GM23338 (cell line): Measurements from ENCODE around the gene TAOK3. TPM values are rescaled to one million over a fixed set of nuclear protein-coding genes. Genes with fewer than 3 reads are reported as not detected.

Experiments
- ATAC-seq: fragments of 200-7000 bp; cut with Tn5 transposase; 3 replicates; pipeline ENCODE4 v1.9.1; 2020
- DNase-seq: peaks from one replicate; pipeline ENCODE4 v3.0.0-alpha.2; 2015; ENCODE audit warnings: low spot score
- H2AFZ ChIP-seq: fragments of 200-600 bp; sonication (generic); 2 replicates; pipeline ENCODE4 v1.8.0; 2016; ENCODE audit warnings: antibody characterized with exemption, mild to moderate bottlenecking, moderate library complexity
- H3F3A ChIP-seq: fragments of 200-600 bp; sonication (generic); replicated peaks from 2 replicates; pipeline ENCODE4 v1.8.0; 2017; ENCODE audit warnings: antibody characterized with exemption, mixed run types, low read depth
- H3K27ac ChIP-seq: fragments of 200-600 bp; sonication (generic); 2 replicates; pipeline ENCODE4 v1.6.1; 2016; ENCODE audit warnings: low read depth
- H3K27me3 ChIP-seq: fragments of 200-600 bp; sonication (generic); 2 replicates; pipeline ENCODE4 v1.8.0; 2016; ENCODE audit warnings: mild to moderate bottlenecking, mixed run types, moderate library complexity; ENCODE audit not compliant: insufficient read depth
- H3K36me3 ChIP-seq: fragments of 200-600 bp; sonication (generic); 2 replicates; pipeline ENCODE4 v1.8.0; 2016; ENCODE audit warnings: mild to moderate bottlenecking; ENCODE audit not compliant: insufficient read depth
- H3K4me1 ChIP-seq: fragments of 200-600 bp; sonication (generic); 2 replicates; pipeline ENCODE4 v1.8.0; 2016; ENCODE audit warnings: mild to moderate bottlenecking, moderate library complexity; ENCODE audit not compliant: insufficient read depth
- H3K4me2 ChIP-seq: fragments of 200-600 bp; sonication (generic); 2 replicates; pipeline ENCODE4 v1.7.1; 2017; ENCODE audit warnings: mixed run types
- H3K4me3 ChIP-seq: fragments of 200-600 bp; sonication (generic); 2 replicates; pipeline ENCODE4 v1.6.1; 2016; ENCODE audit warnings: mixed run types
- H3K79me2 ChIP-seq: fragments of 200-600 bp; sonication (generic); replicated peaks from 2 replicates; pipeline ENCODE4 v1.8.0; 2017; ENCODE audit warnings: mild to moderate bottlenecking; ENCODE audit not compliant: insufficient read depth
- H3K9me2 ChIP-seq: fragments of 200-600 bp; sonication (generic); 2 replicates; pipeline ENCODE4 v1.8.0; 2017; ENCODE audit not compliant: insufficient read depth
- H4K20me1 ChIP-seq: fragments of 200-600 bp; sonication (generic); replicated peaks from 2 replicates; pipeline ENCODE4 v1.8.0; 2017; ENCODE audit warnings: mild to moderate bottlenecking; ENCODE audit not compliant: insufficient read depth
- H3K27ac Mint-ChIP-seq: 2 replicates; pipeline ENCODE4 v1.8.0; 2020; ENCODE audit warnings: inconsistent platforms, mild to moderate bottlenecking, moderate library complexity, mixed read lengths
- H3K27me3 Mint-ChIP-seq: 3 replicates; pipeline ENCODE4 v1.8.0; 2022; ENCODE audit warnings: low read depth, mild to moderate bottlenecking, moderate library complexity, mixed read lengths, inconsistent platforms; ENCODE audit not compliant: insufficient read depth, poor library complexity
- H3K36me3 Mint-ChIP-seq: 3 replicates; pipeline ENCODE4 v1.8.0; 2021; ENCODE audit warnings: low read depth, mild to moderate bottlenecking, inconsistent platforms, moderate library complexity, mixed read lengths
- H3K4me1 Mint-ChIP-seq: 3 replicates; pipeline ENCODE4 v1.8.0; 2020; ENCODE audit warnings: mild to moderate bottlenecking, inconsistent platforms, mixed read lengths
- H3K4me3 Mint-ChIP-seq: 3 replicates; pipeline ENCODE4 v1.8.0; 2021; ENCODE audit warnings: moderate library complexity, mild to moderate bottlenecking, inconsistent platforms, mixed read lengths
- H3K9me3 Mint-ChIP-seq: 3 replicates; pipeline ENCODE4 v1.8.0; 2020; ENCODE audit warnings: moderate library complexity, mild to moderate bottlenecking, inconsistent platforms, mixed read lengths
- CREB1 ChIP-seq: fragments of 250-450 bp; sonication (Bioruptor Pico); IDR thresholded peaks from 2 replicates; pipeline ENCODE4 v1.5.0; 2020; ENCODE audit warnings: low read depth, mild to moderate bottlenecking, moderate library complexity
- EZH2 ChIP-seq: fragments of 200-600 bp; sonication (generic); IDR thresholded peaks from one replicate; pipeline ENCODE4 v1.8.0; 2017; ENCODE audit warnings: antibody characterized with exemption, mild to moderate bottlenecking, low read depth; ENCODE audit not compliant: unreplicated experiment
- EZH2phosphoT487 ChIP-seq: fragments of 200-600 bp; sonication (generic); IDR thresholded peaks from one replicate; pipeline ENCODE4 v1.8.1; 2018; ENCODE audit warnings: antibody characterized with exemption; ENCODE audit not compliant: unreplicated experiment
- JUNB ChIP-seq: IDR thresholded peaks from one replicate; pipeline ENCODE4 v1.6.1; 2016; ENCODE audit warnings: antibody characterized with exemption; ENCODE audit not compliant: unreplicated experiment
- NANOG ChIP-seq: IDR thresholded peaks from 2 replicates; pipeline ENCODE4 v1.6.1; 2016; ENCODE audit warnings: antibody characterized with exemption, borderline replicate concordance
- POLR2AphosphoS5 ChIP-seq: IDR thresholded peaks from 2 replicates; pipeline ENCODE4 v1.6.1; 2016; ENCODE audit warnings: antibody characterized with exemption, low read depth
- STAT1 ChIP-seq: IDR thresholded peaks from one replicate; pipeline ENCODE4 v1.6.1; 2016; ENCODE audit warnings: antibody characterized with exemption; ENCODE audit not compliant: unreplicated experiment
- ZNF114 ChIP-seq: fragments of 250-450 bp; sonication (Bioruptor Pico); IDR thresholded peaks from 2 replicates; pipeline ENCODE4 v1.5.0; 2020; ENCODE audit warnings: mild to moderate bottlenecking, moderate library complexity
- ZNF331 ChIP-seq: fragments of 250-450 bp; sonication (Bioruptor Pico); IDR thresholded peaks from 2 replicates; pipeline ENCODE4 v1.5.0; 2020; ENCODE audit warnings: low read depth, mild to moderate bottlenecking, moderate library complexity
- polyA plus RNA-seq: library from polyadenylated mRNA; unstranded; fragments of >200 nt; fragmentation: Nextera tagmentation; extraction: Ambion mirVana; gene quantifications from 2 replicates; pipeline ENCODE4 v1.2.1, GENCODE V29; 2016
- total RNA-seq: library from RNA; depleted of rRNA; stranded (reverse); fragments of >200 nt; shearing (Covaris generic); gene quantifications from 2 replicates; pipeline ENCODE4 v1.2.3, GENCODE V29; 2014
- TF ChIP-seq, protein P1 (sequence below): fragments of 250-450 bp; sonication (Bioruptor Pico); IDR thresholded peaks from 2 replicates; pipeline ENCODE4 v1.5.0; 2020; ENCODE audit warnings: mild to moderate bottlenecking, moderate library complexity
- TF ChIP-seq, protein P2 (sequence below): IDR thresholded peaks from one replicate; pipeline ENCODE4 v1.6.1; 2018; ENCODE audit warnings: antibody characterized with exemption; ENCODE audit not compliant: unreplicated experiment
- TF ChIP-seq, protein P3 (sequence below): IDR thresholded peaks from 2 replicates; pipeline ENCODE4 v1.6.1; 2016; ENCODE audit warnings: antibody characterized with exemption

Gene TAOK3
- total and polyA plus RNA-seq, 2 experiments from 2014 or later = 7.6 to 20.4 TPM

DNA sequence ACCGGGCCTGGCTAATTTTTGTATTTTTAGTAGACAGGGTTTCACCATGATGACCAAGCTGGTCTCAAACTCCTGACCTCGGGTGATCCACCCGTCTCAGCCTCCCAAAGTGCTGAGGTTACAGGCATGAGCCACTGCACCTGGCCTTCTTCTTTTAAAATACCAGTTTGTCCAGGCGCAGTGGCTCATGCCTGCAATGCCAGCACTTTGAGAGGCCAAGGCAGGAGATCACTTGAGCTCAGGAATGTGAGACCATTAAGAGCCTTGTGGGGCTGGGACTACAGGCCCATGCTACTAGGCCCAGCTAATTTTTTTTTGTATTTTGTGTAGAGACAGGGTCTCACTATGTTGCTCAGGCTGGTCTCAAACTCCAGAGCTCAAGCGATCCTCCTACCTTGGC, 244.8 kb downstream of the TAOK3 start (continued):
- TF ChIP-seq, protein P1, sequence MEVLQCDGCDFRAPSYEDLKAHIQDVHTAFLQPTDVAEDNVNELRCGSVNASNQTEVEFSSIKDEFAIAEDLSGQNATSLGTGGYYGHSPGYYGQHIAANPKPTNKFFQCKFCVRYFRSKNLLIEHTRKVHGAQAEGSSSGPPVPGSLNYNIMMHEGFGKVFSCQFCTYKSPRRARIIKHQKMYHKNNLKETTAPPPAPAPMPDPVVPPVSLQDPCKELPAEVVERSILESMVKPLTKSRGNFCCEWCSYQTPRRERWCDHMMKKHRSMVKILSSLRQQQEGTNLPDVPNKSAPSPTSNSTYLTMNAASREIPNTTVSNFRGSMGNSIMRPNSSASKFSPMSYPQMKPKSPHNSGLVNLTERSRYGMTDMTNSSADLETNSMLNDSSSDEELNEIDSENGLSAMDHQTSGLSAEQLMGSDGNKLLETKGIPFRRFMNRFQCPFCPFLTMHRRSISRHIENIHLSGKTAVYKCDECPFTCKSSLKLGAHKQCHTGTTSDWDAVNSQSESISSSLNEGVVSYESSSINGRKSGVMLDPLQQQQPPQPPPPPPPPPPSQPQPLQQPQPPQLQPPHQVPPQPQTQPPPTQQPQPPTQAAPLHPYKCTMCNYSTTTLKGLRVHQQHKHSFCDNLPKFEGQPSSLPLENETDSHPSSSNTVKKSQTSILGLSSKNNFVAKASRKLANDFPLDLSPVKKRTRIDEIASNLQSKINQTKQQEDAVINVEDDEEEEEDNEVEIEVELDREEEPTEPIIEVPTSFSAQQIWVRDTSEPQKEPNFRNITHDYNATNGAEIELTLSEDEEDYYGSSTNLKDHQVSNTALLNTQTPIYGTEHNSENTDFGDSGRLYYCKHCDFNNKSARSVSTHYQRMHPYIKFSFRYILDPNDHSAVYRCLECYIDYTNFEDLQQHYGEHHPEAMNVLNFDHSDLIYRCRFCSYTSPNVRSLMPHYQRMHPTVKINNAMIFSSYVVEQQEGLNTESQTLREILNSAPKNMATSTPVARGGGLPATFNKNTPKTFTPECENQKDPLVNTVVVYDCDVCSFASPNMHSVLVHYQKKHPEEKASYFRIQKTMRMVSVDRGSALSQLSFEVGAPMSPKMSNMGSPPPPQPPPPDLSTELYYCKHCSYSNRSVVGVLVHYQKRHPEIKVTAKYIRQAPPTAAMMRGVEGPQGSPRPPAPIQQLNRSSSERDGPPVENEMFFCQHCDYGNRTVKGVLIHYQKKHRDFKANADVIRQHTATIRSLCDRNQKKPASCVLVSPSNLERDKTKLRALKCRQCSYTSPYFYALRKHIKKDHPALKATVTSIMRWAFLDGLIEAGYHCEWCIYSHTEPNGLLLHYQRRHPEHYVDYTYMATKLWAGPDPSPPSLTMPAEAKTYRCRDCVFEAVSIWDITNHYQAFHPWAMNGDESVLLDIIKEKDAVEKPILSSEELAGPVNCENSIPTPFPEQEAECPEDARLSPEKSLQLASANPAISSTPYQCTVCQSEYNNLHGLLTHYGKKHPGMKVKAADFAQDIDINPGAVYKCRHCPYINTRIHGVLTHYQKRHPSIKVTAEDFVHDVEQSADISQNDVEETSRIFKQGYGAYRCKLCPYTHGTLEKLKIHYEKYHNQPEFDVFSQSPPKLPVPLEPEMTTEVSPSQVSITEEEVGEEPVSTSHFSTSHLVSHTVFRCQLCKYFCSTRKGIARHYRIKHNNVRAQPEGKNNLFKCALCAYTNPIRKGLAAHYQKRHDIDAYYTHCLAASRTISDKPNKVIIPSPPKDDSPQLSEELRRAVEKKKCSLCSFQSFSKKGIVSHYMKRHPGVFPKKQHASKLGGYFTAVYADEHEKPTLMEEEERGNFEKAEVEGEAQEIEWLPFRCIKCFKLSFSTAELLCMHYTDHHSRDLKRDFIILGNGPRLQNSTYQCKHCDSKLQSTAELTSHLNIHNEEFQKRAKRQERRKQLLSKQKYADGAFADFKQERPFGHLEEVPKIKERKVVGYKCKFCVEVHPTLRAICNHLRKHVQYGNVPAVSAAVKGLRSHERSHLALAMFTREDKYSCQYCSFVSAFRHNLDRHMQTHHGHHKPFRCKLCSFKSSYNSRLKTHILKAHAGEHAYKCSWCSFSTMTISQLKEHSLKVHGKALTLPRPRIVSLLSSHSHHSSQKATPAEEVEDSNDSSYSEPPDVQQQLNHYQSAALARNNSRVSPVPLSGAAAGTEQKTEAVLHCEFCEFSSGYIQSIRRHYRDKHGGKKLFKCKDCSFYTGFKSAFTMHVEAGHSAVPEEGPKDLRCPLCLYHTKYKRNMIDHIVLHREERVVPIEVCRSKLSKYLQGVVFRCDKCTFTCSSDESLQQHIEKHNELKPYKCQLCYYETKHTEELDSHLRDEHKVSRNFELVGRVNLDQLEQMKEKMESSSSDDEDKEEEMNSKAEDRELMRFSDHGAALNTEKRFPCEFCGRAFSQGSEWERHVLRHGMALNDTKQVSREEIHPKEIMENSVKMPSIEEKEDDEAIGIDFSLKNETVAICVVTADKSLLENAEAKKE = no peak
- no peak for TF ChIP-seq STAT1
- no peak for TF ChIP-seq ZNF331 (CRISPR knock-in tag)
- no peak for TF ChIP-seq ZNF114
- TF ChIP-seq JUNB = no peak

DNA sequence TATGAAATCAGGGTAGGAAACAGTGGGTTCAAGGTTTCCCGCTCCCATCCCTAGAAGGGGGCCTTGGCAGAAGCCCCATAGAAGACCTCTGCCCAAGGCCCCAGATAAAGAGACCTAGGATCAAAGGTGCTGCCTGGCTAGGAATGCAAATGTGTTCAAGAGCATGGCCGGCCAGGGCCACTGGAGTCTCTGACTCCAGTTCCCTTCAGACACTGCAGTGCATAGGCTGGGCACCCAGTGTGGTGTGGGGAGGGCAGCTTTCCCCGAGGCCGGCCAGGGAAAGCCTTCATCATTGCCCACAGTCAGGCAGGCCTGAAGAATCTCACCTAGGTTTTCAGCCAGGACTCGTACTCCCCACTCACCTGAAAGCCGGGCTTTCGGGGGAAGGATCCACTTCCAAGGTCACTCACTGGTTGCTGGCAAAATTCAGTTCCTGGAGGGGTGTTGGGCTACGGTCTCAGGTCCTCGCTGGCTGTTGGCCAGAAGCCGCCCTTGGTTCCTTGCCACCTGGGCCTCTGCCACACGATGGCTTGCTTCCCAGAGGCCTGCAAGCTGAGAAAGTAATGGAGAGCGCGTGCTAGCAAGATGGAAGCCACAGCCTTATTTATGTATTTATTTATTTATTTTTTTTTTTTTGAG, 246.5 kb downstream of the TAOK3 start:
- ATAC-seq (no peak), DNase-seq (no peak)
- H3K4me1 Mint-ChIP-seq = peaks cover 6% of the 10 kb centered on the region
- no peaks in the 10 kb centered on the region for H4K20me1 ChIP-seq
- no peaks in the 10 kb centered on the region for H3K27me3 ChIP-seq
- H3K27ac Mint-ChIP-seq = no peak overlapping the region
- H3K4me3 Mint-ChIP-seq = no peak overlapping the region
- no peaks in the 10 kb centered on the region for H3K36me3 ChIP-seq
- H3K79me2 ChIP-seq = no peaks in the 10 kb centered on the region
- no peak overlapping the region for H3K4me2 ChIP-seq
- no peak overlapping the region for H2AFZ ChIP-seq
- H3K4me3 ChIP-seq = no peak overlapping the region
- no peaks in the 10 kb centered on the region; the same call in 1 of the 2 replicates for H3K9me2 ChIP-seq
- H3F3A ChIP-seq = peaks cover 12% of the 10 kb centered on the region
- H3K27me3 Mint-ChIP-seq = peaks cover 8% of the 10 kb centered on the region
- H3K27ac ChIP-seq = no peak overlapping the region
- H3K36me3 Mint-ChIP-seq = peaks cover 37% of the 10 kb centered on the region
- peaks cover 12% of the 10 kb centered on the region; the same call in 2 of the 3 replicates for H3K9me3 Mint-ChIP-seq
- peaks cover 10% of the 10 kb centered on the region for H3K4me1 ChIP-seq
- TF ChIP-seq CREB1 (no peak), JUNB (no peak), ZNF331 (CRISPR knock-in tag) (no peak), NANOG (no peak), EZH2 (no peak), POLR2AphosphoS5 (no peak), ZNF114 (no peak), EZH2phosphoT487 (no peak), STAT1 (no peak)
- TF ChIP-seq, protein P2, sequence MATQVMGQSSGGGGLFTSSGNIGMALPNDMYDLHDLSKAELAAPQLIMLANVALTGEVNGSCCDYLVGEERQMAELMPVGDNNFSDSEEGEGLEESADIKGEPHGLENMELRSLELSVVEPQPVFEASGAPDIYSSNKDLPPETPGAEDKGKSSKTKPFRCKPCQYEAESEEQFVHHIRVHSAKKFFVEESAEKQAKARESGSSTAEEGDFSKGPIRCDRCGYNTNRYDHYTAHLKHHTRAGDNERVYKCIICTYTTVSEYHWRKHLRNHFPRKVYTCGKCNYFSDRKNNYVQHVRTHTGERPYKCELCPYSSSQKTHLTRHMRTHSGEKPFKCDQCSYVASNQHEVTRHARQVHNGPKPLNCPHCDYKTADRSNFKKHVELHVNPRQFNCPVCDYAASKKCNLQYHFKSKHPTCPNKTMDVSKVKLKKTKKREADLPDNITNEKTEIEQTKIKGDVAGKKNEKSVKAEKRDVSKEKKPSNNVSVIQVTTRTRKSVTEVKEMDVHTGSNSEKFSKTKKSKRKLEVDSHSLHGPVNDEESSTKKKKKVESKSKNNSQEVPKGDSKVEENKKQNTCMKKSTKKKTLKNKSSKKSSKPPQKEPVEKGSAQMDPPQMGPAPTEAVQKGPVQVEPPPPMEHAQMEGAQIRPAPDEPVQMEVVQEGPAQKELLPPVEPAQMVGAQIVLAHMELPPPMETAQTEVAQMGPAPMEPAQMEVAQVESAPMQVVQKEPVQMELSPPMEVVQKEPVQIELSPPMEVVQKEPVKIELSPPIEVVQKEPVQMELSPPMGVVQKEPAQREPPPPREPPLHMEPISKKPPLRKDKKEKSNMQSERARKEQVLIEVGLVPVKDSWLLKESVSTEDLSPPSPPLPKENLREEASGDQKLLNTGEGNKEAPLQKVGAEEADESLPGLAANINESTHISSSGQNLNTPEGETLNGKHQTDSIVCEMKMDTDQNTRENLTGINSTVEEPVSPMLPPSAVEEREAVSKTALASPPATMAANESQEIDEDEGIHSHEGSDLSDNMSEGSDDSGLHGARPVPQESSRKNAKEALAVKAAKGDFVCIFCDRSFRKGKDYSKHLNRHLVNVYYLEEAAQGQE = no peak
- TF ChIP-seq, protein P3, sequence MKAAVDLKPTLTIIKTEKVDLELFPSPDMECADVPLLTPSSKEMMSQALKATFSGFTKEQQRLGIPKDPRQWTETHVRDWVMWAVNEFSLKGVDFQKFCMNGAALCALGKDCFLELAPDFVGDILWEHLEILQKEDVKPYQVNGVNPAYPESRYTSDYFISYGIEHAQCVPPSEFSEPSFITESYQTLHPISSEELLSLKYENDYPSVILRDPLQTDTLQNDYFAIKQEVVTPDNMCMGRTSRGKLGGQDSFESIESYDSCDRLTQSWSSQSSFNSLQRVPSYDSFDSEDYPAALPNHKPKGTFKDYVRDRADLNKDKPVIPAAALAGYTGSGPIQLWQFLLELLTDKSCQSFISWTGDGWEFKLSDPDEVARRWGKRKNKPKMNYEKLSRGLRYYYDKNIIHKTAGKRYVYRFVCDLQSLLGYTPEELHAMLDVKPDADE = no peak
